Colonic mucosa (tissue), 4 donors: ENCODE data around the gene GJA5. TPM values are rescaled to one million over a fixed set of nuclear protein-coding genes. Genes with fewer than 3 reads are reported as not detected.

ENCODE experiments used
- DNase-seq: peaks from one replicate; pipeline ENCODE4 v3.0.0-alpha.2; 2020
- H3K27ac ChIP-seq: fragments of 200-600 bp; one replicate; pipeline ENCODE4 v1.8.0; 2021
- H3K27me3 ChIP-seq: fragments of 200-600 bp; one replicate; pipeline ENCODE4 v1.8.0; 2021
- H3K36me3 ChIP-seq: fragments of 200-600 bp; one replicate; pipeline ENCODE4 v1.8.0; 2021
- H3K4me1 ChIP-seq: fragments of 200-600 bp; one replicate; pipeline ENCODE4 v1.8.0; 2021; ENCODE audit warnings: mild to moderate bottlenecking
- H3K4me3 ChIP-seq: fragments of 200-600 bp; one replicate; pipeline ENCODE4 v1.8.0; 2021
- H3K9ac ChIP-seq, 2 donors: one replicate each; pipeline ENCODE4 v1.7.0; 2013; ENCODE audit warnings: control low read depth in 2 of 2, low read depth in 2 of 2, low read length in 2 of 2
- H3K9me3 ChIP-seq: fragments of 200-600 bp; one replicate; pipeline ENCODE4 v1.8.0; 2021
- CTCF ChIP-seq: fragments of 200-600 bp; IDR thresholded peaks from one replicate; pipeline ENCODE4 v1.8.0; 2022; ENCODE audit warnings: antibody characterized with exemption, mild to moderate bottlenecking
- intact Hi-C: fragments of 100-400 bp; cut with DNase I; formaldehyde crosslinking; loops from one replicate; pipeline ENCODE4 v1.14.1; 2022
- total RNA-seq, 2 donors: library from RNA; stranded (reverse); fragmentation: NEBNext Ultra II Directional in 1 of 2; extraction: Animal tissue kit (Norgen Biotek cat#: 25700) in 1 of 2; gene quantifications; one replicate each; pipeline ENCODE4 v1.2.1, GENCODE V29; 2021
- donor health status: healthy.
- donor health status: DM: no; HTN: no; CAD: no.
- donor health status: DM: no; HTN: no; CAD: no.

Gene GJA5
- total RNA-seq, 2 donors from 2014 or later = 1.1 to 4.8 TPM

- TF ChIP-seq CTCF = no peak
- peaks cover 4% of the 10 kb centered on the region for H3K4me1 ChIP-seq
- no peak overlapping the region for H3K9ac ChIP-seq
- H3K36me3 ChIP-seq = no peaks in the 10 kb centered on the region
- H3K27me3 ChIP-seq = no peaks in the 10 kb centered on the region
- H3K4me3 ChIP-seq = no peak overlapping the region
- no peaks in the 10 kb centered on the region for H3K9me3 ChIP-seq
- intact Hi-C loops = loop anchor here (10.0 kb wide), 1 partner anchor 169 kb away; no protein-coding TSS in a partner anchor
- no peak for DNase-seq
- no peak overlapping the region for H3K27ac ChIP-seq
Observed at GRCh38 chr1:147726168-147726567, 34.2 kb downstream of the GJA5 start.

GRCh38 chr1:147725685-147726084 is 34.7 kb downstream of the GJA5 start:
- no peak for DNase-seq
- Histone ChIP-seq H3K27me3 (no peaks in the 10 kb centered on the region), H3K9ac (no peak overlapping the region), H3K36me3 (no peaks in the 10 kb centered on the region), H3K27ac (no peak overlapping the region), H3K4me1 (peaks cover 4% of the 10 kb centered on the region), H3K4me3 (no peak overlapping the region), H3K9me3 (no peaks in the 10 kb centered on the region)
- TF ChIP-seq CTCF = no peak
- intact Hi-C loops = loop anchor here (10.0 kb wide), 1 partner anchor 169 kb away; no protein-coding TSS in a partner anchor

- DNase-seq = peak; percentile 44
- Histone ChIP-seq H3K4me1 (peaks cover 4% of the 10 kb centered on the region), H3K27me3 (no peaks in the 10 kb centered on the region), H3K9me3 (no peaks in the 10 kb centered on the region), H3K4me3 (no peak overlapping the region), H3K9ac (no peak overlapping the region), H3K36me3 (no peaks in the 10 kb centered on the region), H3K27ac (no peak overlapping the region)
- TF ChIP-seq CTCF = no peak
- intact Hi-C loops = loop anchor here (10.0 kb wide), 1 partner anchor 171 kb away; no protein-coding TSS in a partner anchor
Observed at GRCh38 chr1:147723691-147724323, 36.6 kb downstream of the GJA5 start.

- Histone ChIP-seq H3K4me3 (no peak overlapping the region), H3K27ac (no peak overlapping the region), H3K9ac (no peak overlapping the region), H3K4me1 (peaks cover 11% of the 10 kb centered on the region), H3K36me3 (no peaks in the 10 kb centered on the region), H3K9me3 (no peaks in the 10 kb centered on the region), H3K27me3 (no peaks in the 10 kb centered on the region)
- TF ChIP-seq CTCF = no peak
- intact Hi-C loops = loop anchor here (10.0 kb wide), 1 partner anchor 173 kb away; no protein-coding TSS in a partner anchor
- DNase-seq = no peak
Observed at GRCh38 chr1:147722124-147722523, 38.3 kb downstream of the GJA5 start.

- no peak overlapping the region for H3K4me3 ChIP-seq
- intact Hi-C loops = loop anchor here (10.0 kb wide), 1 partner anchor 173 kb away; no protein-coding TSS in a partner anchor
- no peaks in the 10 kb centered on the region for H3K9me3 ChIP-seq
- no peak overlapping the region for H3K27ac ChIP-seq
- H3K27me3 ChIP-seq = no peaks in the 10 kb centered on the region
- H3K36me3 ChIP-seq = no peaks in the 10 kb centered on the region
- peaks cover 11% of the 10 kb centered on the region for H3K4me1 ChIP-seq
- DNase-seq = no peak
- no peak for TF ChIP-seq CTCF
- H3K9ac ChIP-seq = no peak overlapping the region
Observed at GRCh38 chr1:147721716-147722115, 38.7 kb downstream of the GJA5 start.
